Caki2 (cell line): ENCODE measurements around the gene TRIM6. TPM values are rescaled to one million over a fixed set of nuclear protein-coding genes. Genes with fewer than 3 reads are reported as not detected.
"Not testable (repeated sequence)": the region's sequence is repeated elsewhere in the genome, so short reads cannot be mapped to it uniquely, and the experiment has no call there.

ENCODE experiments used
- DNase-seq: peaks from one replicate; pipeline ENCODE4 v3.0.0-alpha.2; 2015; ENCODE audit warnings: low read depth
- in situ Hi-C: cut with HindIII; loops from 2 replicates; pipeline ENCODE4 v1.10.0; 2016; ENCODE audit warnings: low sequenced_read_pairs, low pct_unique_long_range_greater_than_20kb, mixed read lengths
- total RNA-seq: library from RNA; depleted of rRNA; stranded (reverse); fragments of >200 nt; shearing (Covaris generic); gene quantifications from 2 replicates; pipeline ENCODE4 v1.2.3, GENCODE V29; 2014; ENCODE audit warnings: low replicate concordance; rRNA removed

TRIM6 gene
- total RNA-seq, 1 experiment from 2014 or later, result 11.1 TPM

DNA sequence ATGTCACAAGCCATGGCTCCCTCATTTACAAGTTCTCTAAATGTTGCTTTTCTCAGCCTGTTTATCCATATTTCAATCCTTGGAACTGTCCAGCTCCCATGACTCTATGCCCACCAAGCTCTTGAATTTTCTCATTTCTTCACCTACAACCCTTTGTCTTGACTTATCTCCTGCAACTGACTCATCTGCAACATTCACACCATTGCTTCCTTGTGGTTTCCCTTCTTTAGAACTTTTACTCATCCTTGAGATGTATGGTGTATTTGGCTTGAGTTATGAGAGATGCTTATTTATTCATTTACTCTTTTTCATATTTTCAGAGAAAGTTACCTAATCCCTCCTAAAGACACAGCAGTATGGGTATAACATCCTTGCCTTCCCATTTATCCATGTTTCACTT is 47.1 kb downstream of the TRIM6 start:
- in situ Hi-C loops, result no loop called here
- no peak for DNase-seq

DNA sequence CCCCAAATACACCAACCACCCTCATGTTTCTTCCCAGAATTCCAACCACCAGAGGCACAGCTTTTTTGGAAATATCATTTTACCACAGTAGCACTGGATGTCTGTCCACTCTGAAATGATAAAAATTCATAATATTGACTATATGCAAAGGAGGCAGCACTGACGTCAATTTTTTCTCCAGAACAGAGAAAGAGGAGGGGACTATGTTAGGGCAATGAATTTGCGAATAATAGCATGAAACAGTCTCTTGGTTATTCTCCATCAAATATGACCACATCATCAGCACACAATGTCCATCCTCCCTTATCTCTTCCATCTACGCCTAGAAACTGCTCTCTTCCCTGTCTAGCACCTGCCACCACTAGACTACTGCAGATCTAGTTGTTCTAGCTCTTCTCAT is 49.7 kb downstream of the TRIM6 start:
- in situ Hi-C loops, result no loop called here
- DNase-seq, result no peak

DNA sequence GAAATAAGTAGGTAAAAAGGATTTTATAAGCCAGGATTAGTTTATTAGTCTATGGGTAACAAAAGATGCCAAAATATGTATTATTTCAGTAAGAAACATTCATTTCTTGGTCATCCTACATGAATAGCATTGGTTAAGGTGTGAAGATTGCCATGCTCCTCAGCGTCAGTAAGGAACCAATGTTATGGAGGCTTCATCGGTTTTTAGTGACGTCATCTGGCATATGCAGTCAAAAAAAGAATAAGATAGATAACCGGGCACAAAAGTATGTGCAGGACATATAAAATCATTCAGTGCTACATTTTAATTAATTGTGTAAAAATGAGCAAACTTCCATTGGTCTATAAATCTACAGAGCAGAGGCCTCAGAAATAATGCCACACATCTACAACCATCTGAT is 59.0 kb downstream of the TRIM6 start:
- DNase-seq, result no peak
- in situ Hi-C loops, result no loop called here

DNA sequence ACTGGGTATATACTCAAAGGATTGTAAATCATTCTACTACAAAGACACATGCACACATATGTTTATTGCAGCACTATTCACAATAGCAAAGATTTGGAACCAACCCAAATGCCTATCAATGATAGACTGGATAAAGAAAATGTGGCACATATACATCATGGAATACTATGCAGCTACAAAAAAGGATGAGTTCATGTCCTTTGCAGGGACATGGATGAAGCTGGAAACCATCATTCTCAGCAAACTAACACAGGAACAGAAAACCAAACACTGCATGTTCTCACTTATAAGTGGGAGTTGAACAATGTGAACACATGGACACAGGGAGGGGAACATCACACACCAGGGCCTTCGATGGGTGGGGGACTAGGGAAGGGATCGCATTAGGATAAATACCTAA is 60.5 kb downstream of the TRIM6 start:
- in situ Hi-C loops, result not testable (repeated sequence)

DNA sequence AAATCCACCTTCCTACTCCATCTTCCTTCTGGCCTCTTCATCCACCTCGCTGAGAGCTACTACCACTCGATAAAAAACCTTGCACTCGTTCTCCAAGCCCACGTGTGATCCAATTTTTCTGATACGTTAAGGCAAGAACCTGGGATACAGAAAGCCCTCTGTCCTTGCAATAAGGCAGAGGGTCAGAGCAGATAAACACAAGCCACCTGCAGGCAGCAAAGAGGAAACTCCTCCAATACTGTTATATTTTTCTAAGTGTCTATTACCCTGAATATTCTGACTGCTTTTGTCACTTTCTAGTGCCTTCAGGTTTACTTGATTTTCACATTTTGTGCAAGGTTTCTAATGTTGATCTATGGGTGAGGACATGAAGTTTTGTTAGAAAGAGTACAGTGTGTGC is 61.9 kb downstream of the TRIM6 start:
- no peak for DNase-seq

More for the DNA sequence above, 60.5 kb downstream of the TRIM6 start:
- DNase-seq, result not testable (repeated sequence)

More for the DNA sequence above, 61.9 kb downstream of the TRIM6 start:
- in situ Hi-C loops, result no loop called here

Other genes with a start within 250 kb of the TRIM6 start
- gene OR51B6, start 245.1 kb upstream of the TRIM6 start, total RNA-seq, result not detected in 2 replicates
- gene OR51M1, start 212.8 kb upstream of the TRIM6 start, total RNA-seq, result not detected in 2 replicates
- not detected in 2 replicates for gene OR51Q1, start 174.5 kb upstream of the TRIM6 start, total RNA-seq
- gene OR51I1, start 155.1 kb upstream of the TRIM6 start, total RNA-seq, result not detected in 2 replicates
- not detected in 2 replicates for gene OR51I2, start 147.3 kb upstream of the TRIM6 start, total RNA-seq
- gene OR52D1, start 108.0 kb upstream of the TRIM6 start, total RNA-seq, result not detected in 2 replicates
- not detected in 2 replicates for gene UBQLN3, start 86.7 kb upstream of the TRIM6 start, total RNA-seq
- 0.14 TPM in 1 of 2 replicates, not detected in the other for gene UBQLNL, start 79.9 kb upstream of the TRIM6 start, total RNA-seq
- not detected in 2 replicates for gene OR52H1, start 48.1 kb upstream of the TRIM6 start, total RNA-seq
- not detected in 2 replicates for gene OR52B6, start 15.8 kb upstream of the TRIM6 start, total RNA-seq
- gene TRIM34, start 28.4 kb downstream of the TRIM6 start, total RNA-seq, result 8.1 and 15.3 TPM in 2 replicates
- gene TRIM5, start 88.4 kb downstream of the TRIM6 start, total RNA-seq, result 7.4 and 9.5 TPM in 2 replicates
- 7.4 TPM in 1 of 2 replicates, not detected in the other for gene TRIM22, start 93.2 kb downstream of the TRIM6 start, total RNA-seq
- gene OR56B1, start 139.8 kb downstream of the TRIM6 start, total RNA-seq, result not detected in 2 replicates
- not detected in 2 replicates for gene OR52N4, start 157.6 kb downstream of the TRIM6 start, total RNA-seq
- not detected in 2 replicates for gene OR52N5, start 186.7 kb downstream of the TRIM6 start, total RNA-seq
- not detected in 2 replicates for gene OR52N1, start 194.6 kb downstream of the TRIM6 start, total RNA-seq
- gene OR52N2, start 212.3 kb downstream of the TRIM6 start, total RNA-seq, result not detected in 2 replicates
- gene OR52E6, start 245.3 kb downstream of the TRIM6 start, total RNA-seq, result not detected in 2 replicates